HCT116 (cell line): ENCODE data around the gene WDR59.

Experiments
- CBX3 ChIP-seq: IDR thresholded peaks from 2 replicates; pipeline ENCODE4 v1.6.1; 2012; ENCODE audit warnings: low read depth
- CEBPB ChIP-seq: IDR thresholded peaks from 2 replicates; pipeline ENCODE4 v1.6.1; 2012; ENCODE audit warnings: low read depth
- EZH2 ChIP-seq: fragments of 200-600 bp; sonication (generic); IDR thresholded peaks from 2 replicates; pipeline ENCODE4 v1.6.1; 2017; ENCODE audit warnings: antibody characterized with exemption, mixed run types
- EZH2phosphoT487 ChIP-seq: fragments of 200-600 bp; IDR thresholded peaks from 2 replicates; pipeline ENCODE4 v1.6.1; 2018; ENCODE audit warnings: antibody characterized with exemption, borderline replicate concordance
- FOSL1 ChIP-seq: IDR thresholded peaks from 2 replicates; pipeline ENCODE4 v1.6.1; 2012; ENCODE audit warnings: low read depth
- POLR2A ChIP-seq: IDR thresholded peaks from 2 replicates; pipeline ENCODE4 v1.7.0; 2011; ENCODE audit warnings: borderline replicate concordance; ENCODE audit not compliant: insufficient read depth, insufficient read length; ENCODE audit errors: extremely low read depth
- POLR2AphosphoS5 ChIP-seq: IDR thresholded peaks from 2 replicates; pipeline ENCODE4 v1.6.1; 2011; ENCODE audit warnings: mild to moderate bottlenecking, low read depth, low read length, moderate library complexity
- RAD21 ChIP-seq: IDR thresholded peaks from 2 replicates; pipeline ENCODE4 v1.6.1; 2012; ENCODE audit warnings: low read depth, mild to moderate bottlenecking
- TCF7L2 ChIP-seq: IDR thresholded peaks from 2 replicates; pipeline ENCODE4 v1.7.0; 2011; ENCODE audit warnings: borderline replicate concordance, inconsistent platforms; ENCODE audit not compliant: insufficient read depth, insufficient read length; ENCODE audit errors: extremely low read depth
- ZNF274 ChIP-seq: fragments of 200-500 bp; sonication (Bioruptor generic); IDR thresholded peaks from 2 replicates; pipeline ENCODE4 v1.6.1; 2014; ENCODE audit warnings: mild to moderate bottlenecking, low read depth, low read length, inconsistent platforms
- TF ChIP-seq, protein P1 (sequence below): IDR thresholded peaks from 2 replicates; pipeline ENCODE4 v1.6.1; 2012; ENCODE audit warnings: low read depth
- TF ChIP-seq, protein P2 (sequence below), 3 experiments: fragments of 200-600 bp in 1 of 3; sonication (generic) in 1 of 3; IDR thresholded peaks in 2 of 3; conservative IDR thresholded peaks in 1 of 3; 2 replicates each; pipeline ENCODE4 v1.5.1; 2012 to 2017; ENCODE audit warnings: low read depth in 2 of 3, low read length in 2 of 3, antibody characterized with exemption in 1 of 3, borderline replicate concordance in 1 of 3, control low read depth in 1 of 3, mild to moderate bottlenecking in 1 of 3, mixed read lengths in 1 of 3, mixed run types in 1 of 3, moderate library complexity in 1 of 3; ENCODE audit not compliant: insufficient read depth in 1 of 3
- TF ChIP-seq, protein P3 (sequence below): IDR thresholded peaks from 2 replicates; pipeline ENCODE4 v1.6.1; 2011; ENCODE audit warnings: mild to moderate bottlenecking, low read length, moderate library complexity; ENCODE audit not compliant: insufficient replicate concordance; ENCODE audit errors: extremely low read depth
- TF ChIP-seq, protein P4 (sequence below): IDR thresholded peaks from 2 replicates; pipeline ENCODE4 v1.6.1; 2012

DNA sequence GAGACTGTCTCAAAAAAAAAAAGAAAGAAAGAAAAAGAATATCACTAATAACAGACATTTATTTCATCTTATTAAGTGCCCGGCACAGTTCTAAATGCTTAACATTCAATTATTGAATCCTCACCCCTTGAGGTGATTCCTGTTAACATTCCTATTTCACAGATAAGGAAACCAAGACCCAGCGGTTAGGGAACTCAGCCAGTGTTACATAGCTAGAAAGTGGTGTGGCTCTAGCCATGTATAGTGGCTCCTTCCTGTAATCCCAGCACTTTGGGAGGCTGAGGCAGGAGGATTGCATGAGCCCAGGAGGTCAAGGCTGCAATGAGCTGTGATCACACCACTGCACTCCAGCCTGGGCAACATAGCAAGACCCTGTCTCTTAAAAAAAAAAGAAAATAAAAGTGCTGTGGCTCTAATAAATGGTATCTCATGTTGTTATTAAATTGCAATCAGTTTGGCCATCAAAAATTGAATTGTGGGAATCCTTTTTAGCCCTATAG, 42.0 kb upstream of the WDR59 start:
- TF ChIP-seq, protein P1, sequence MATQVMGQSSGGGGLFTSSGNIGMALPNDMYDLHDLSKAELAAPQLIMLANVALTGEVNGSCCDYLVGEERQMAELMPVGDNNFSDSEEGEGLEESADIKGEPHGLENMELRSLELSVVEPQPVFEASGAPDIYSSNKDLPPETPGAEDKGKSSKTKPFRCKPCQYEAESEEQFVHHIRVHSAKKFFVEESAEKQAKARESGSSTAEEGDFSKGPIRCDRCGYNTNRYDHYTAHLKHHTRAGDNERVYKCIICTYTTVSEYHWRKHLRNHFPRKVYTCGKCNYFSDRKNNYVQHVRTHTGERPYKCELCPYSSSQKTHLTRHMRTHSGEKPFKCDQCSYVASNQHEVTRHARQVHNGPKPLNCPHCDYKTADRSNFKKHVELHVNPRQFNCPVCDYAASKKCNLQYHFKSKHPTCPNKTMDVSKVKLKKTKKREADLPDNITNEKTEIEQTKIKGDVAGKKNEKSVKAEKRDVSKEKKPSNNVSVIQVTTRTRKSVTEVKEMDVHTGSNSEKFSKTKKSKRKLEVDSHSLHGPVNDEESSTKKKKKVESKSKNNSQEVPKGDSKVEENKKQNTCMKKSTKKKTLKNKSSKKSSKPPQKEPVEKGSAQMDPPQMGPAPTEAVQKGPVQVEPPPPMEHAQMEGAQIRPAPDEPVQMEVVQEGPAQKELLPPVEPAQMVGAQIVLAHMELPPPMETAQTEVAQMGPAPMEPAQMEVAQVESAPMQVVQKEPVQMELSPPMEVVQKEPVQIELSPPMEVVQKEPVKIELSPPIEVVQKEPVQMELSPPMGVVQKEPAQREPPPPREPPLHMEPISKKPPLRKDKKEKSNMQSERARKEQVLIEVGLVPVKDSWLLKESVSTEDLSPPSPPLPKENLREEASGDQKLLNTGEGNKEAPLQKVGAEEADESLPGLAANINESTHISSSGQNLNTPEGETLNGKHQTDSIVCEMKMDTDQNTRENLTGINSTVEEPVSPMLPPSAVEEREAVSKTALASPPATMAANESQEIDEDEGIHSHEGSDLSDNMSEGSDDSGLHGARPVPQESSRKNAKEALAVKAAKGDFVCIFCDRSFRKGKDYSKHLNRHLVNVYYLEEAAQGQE = no peak
- TF ChIP-seq EZH2 (no peak), POLR2A (no peak), POLR2AphosphoS5 (no peak), CEBPB (no peak), ZNF274 (no peak), RAD21 (no peak), FOSL1 (no peak), CBX3 (no peak), TCF7L2 (no peak), EZH2phosphoT487 (no peak)
- TF ChIP-seq, protein P2, sequence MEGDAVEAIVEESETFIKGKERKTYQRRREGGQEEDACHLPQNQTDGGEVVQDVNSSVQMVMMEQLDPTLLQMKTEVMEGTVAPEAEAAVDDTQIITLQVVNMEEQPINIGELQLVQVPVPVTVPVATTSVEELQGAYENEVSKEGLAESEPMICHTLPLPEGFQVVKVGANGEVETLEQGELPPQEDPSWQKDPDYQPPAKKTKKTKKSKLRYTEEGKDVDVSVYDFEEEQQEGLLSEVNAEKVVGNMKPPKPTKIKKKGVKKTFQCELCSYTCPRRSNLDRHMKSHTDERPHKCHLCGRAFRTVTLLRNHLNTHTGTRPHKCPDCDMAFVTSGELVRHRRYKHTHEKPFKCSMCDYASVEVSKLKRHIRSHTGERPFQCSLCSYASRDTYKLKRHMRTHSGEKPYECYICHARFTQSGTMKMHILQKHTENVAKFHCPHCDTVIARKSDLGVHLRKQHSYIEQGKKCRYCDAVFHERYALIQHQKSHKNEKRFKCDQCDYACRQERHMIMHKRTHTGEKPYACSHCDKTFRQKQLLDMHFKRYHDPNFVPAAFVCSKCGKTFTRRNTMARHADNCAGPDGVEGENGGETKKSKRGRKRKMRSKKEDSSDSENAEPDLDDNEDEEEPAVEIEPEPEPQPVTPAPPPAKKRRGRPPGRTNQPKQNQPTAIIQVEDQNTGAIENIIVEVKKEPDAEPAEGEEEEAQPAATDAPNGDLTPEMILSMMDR (IDR thresholded peaks at IDR 0.05 in 2 of 3, conservative IDR thresholded peaks at IDR 0.05 in 1 of 3; ENCODE audit: borderline replicate concordance in 1 of 3, insufficient read depth in 1 of 3, low read depth in 2 of 3, low read length in 2 of 3) = no peak
- TF ChIP-seq, protein P3, sequence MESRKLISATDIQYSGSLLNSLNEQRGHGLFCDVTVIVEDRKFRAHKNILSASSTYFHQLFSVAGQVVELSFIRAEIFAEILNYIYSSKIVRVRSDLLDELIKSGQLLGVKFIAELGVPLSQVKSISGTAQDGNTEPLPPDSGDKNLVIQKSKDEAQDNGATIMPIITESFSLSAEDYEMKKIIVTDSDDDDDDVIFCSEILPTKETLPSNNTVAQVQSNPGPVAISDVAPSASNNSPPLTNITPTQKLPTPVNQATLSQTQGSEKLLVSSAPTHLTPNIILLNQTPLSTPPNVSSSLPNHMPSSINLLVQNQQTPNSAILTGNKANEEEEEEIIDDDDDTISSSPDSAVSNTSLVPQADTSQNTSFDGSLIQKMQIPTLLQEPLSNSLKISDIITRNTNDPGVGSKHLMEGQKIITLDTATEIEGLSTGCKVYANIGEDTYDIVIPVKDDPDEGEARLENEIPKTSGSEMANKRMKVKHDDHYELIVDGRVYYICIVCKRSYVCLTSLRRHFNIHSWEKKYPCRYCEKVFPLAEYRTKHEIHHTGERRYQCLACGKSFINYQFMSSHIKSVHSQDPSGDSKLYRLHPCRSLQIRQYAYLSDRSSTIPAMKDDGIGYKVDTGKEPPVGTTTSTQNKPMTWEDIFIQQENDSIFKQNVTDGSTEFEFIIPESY = no peak
- TF ChIP-seq, protein P4, sequence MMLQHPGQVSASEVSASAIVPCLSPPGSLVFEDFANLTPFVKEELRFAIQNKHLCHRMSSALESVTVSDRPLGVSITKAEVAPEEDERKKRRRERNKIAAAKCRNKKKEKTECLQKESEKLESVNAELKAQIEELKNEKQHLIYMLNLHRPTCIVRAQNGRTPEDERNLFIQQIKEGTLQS = no peak
